HG02943 (cell line): ENCODE results near the gene OR5A1.
"Not testable (repeated sequence)": the region's sequence is repeated elsewhere in the genome, so short reads cannot be mapped to it uniquely, and the experiment has no call there.

ENCODE experiments used
- ATAC-seq: cut with Tn5 transposase; IDR thresholded peaks from one replicate; pipeline ENCODE4 v1.9.1; 2021; ENCODE audit warnings: mild to moderate bottlenecking, low read depth, moderate library complexity; ENCODE audit not compliant: unreplicated experiment

Gene OR5A1

DNA sequence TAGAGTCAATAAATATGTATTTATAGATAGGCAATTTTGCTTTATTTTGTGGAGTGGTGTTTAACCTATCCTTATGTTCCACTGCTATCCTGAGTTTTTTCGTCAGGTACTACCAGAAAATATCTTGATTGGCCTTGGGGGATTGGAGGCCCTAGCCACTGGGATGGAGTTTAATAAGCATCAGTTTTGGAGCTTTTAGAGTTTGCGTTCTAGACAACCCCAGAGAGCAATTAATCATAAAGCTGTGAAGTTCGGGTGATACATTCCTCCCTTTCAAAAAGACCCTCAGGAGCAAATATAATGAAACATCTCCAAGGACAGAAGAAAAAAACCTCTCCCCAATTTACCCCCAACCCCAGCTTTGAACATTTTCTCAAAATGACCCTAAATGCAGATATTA is at the start of gene OR5A1:
TSS of gene OR5A1 (plus strand) at position 301 of the 400 bp plus-strand sequence. CDS start 6,700 bp downstream, outside the sequence.
- no peak for ATAC-seq

DNA sequence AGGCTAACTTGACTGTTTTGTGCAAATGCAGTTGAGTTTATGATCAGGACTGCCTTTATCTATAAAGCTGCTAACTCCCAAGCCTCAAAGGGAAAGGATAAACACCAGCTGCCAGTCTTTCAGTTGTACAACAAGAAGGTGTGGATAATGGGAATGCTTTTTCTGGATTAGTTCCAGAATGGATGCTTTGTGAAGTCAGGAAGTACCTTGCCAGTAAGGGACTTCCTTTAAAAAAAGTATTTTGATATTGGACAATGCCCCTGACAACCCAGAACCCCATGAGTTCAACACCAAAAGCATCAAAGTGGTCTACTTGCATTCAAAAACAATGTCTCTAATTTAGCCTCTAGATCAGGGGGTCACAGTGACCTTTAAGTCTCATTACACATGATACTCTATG is 42.1 kb upstream of the OR5A1 start:
- ATAC-seq, result no peak

- ATAC-seq, result no peak
Measured at GRCh38 chr11:59400461-59401261, 35.6 kb upstream of the OR5A1 start.

GRCh38 chr11:59401262-59401552 is 35.1 kb upstream of the OR5A1 start:
- ATAC-seq, result no peak

GRCh38 chr11:59403546-59403945 is 32.7 kb upstream of the OR5A1 start:
- ATAC-seq, result no peak

DNA sequence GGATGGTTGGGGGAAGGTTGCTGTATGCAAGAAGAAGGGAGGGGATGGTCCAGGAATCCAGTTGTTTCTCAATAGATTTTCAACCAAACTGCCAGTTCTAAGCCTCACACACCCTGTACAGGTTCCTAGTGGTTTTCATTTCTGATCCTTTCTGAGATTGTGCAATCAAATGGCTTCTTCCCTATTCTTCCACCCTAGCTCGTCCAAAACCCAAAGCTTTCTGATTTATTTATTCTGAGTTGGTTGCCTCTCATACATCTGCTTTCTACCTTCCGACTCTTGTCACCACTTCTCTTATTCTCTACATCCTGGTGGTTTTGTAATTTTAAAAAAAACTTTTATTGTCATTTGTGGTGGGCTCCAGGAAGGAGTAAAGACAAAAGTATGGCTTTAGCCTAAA is 22.6 kb upstream of the OR5A1 start:
- no peak for ATAC-seq

GRCh38 chr11:59415111-59415510 is 21.2 kb upstream of the OR5A1 start:
- ATAC-seq, result no peak

- no peak for ATAC-seq
Measured at GRCh38 chr11:59416613-59417012, 19.7 kb upstream of the OR5A1 start.

DNA sequence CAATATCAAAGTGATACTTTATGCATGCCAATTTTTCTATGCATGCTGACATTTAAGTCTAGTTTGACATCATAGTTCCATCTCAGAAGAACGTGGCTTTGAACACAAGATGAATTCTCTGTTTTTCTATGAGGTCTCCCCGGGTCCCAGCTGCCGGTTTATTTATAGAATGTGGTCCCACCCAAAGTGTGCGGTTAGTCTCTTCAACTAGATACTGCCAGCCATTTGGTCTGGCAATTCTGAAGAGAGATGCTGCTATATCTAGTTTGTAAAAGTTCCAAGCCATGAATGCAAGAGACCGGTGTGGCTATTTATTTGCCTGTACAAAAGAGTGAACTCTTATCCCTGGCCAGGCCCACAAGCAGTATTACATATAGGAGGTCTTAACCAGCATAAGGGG is 19.2 kb upstream of the OR5A1 start:
- ATAC-seq, result no peak

GRCh38 chr11:59418156-59418555 is 18.1 kb upstream of the OR5A1 start:
- no peak for ATAC-seq

GRCh38 chr11:59423835-59424234 is 12.4 kb upstream of the OR5A1 start:
- ATAC-seq, result no peak

- no peak for ATAC-seq
Measured at GRCh38 chr11:59425131-59425530, 11.1 kb upstream of the OR5A1 start.

- no peak for ATAC-seq
Measured at GRCh38 chr11:59426361-59427067, 9.8 kb upstream of the OR5A1 start, which contains the start of gene OR5A2. Gene OR5A2, minus strand, starts transcription at chr11:59426413. Its CDS starts 3,460 bp downstream, at chr11:59422953.

DNA sequence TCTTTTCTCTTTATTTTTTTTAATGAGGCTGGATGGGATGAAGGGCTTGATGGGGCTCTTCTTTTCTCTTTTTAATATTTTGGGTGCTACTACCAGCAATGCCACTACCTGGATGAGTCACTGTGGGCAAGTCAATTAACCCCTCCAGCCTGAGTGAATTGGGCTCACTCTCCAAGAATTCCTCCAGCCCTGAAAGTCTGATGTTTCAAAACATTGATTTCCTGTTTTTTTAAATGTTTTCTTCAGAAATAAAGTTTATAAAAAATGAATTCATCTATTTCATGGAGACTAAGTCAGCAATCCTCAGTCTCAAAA is 9.2 kb upstream of the OR5A1 start:
- ATAC-seq, result no peak

DNA sequence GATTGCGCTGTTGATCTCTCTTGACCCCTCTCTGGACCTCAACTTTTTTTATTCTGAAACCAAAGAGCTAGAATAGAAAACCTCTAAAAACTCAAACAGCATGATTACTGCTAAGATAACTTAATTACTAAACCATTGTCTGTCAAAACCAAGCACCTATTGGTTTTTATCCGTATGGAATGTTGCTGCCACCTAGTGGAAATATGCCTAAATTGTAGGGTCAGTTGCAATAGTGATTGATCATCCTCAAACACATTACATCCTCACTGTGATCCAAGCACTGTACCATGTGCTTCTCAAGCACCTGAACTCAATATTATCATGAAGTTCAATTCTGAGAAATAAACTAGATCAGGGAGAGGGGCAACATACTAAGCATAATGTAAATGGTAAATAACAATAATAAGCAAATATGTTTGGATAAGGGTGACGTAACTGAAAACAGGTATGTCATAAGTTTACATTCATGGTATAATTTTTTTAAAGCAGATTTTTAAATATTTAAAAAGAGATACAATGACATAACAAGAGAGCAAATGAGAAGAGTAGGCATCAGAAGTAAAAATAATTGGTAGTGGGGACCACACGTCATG is 6.2 kb upstream of the OR5A1 start:
- ATAC-seq, result peak; percentile 65

- no peak for ATAC-seq
Measured at GRCh38 chr11:59437770-59438169, 1.5 kb downstream of the OR5A1 start.

- not testable (repeated sequence) for ATAC-seq
Measured at GRCh38 chr11:59445624-59446023, 9.4 kb downstream of the OR5A1 start.

- no peak for ATAC-seq
Measured at GRCh38 chr11:59448484-59448883, 12.2 kb downstream of the OR5A1 start.

- no peak for ATAC-seq
Measured at GRCh38 chr11:59456661-59457060, 20.4 kb downstream of the OR5A1 start, which contains the start of gene OR4D6. Gene OR4D6, plus strand, starts transcription at chr11:59456961. Its CDS starts 0 bp downstream, at chr11:59456961.

- no peak for ATAC-seq
Measured at GRCh38 chr11:59459916-59460315, 23.6 kb downstream of the OR5A1 start.

GRCh38 chr11:59463190-59463641 is 26.9 kb downstream of the OR5A1 start:
- no peak for ATAC-seq

- ATAC-seq, result no peak
Measured at GRCh38 chr11:59473015-59473414, 36.7 kb downstream of the OR5A1 start, which contains the start of gene OR4D10. Gene OR4D10, plus strand, starts transcription at chr11:59473315. Its CDS starts 4,115 bp downstream, at chr11:59477430.
